ENCODE measurements around the gene PDGFC. TPM values are rescaled to one million over a fixed set of nuclear protein-coding genes. Genes with fewer than 3 reads are reported as not detected.

PDGFC gene
- total and polyA plus RNA-seq, 2 of the 13 experiments (the other 11 are each of a cell fraction or from before 2014, with no cell fraction given), result 4.6 to 9.1 TPM

GRCh38 chr4:156941940-156942548, 29.6 kb downstream of the PDGFC start (continued):
- TF ChIP-seq ZXDC (CRISPR knock-in tag; IDR thresholded peaks at IDR 0.05) (no peak), ZNF253 (CRISPR knock-in tag; IDR thresholded peaks at IDR 0.05; ENCODE audit: borderline replicate concordance) (no peak), RBFOX2 (IDR thresholded peaks at IDR 0.05; ENCODE audit: low read depth, low read length) (no peak), ZBTB37 (CRISPR knock-in tag; IDR thresholded peaks at IDR 0.05) (no peak), FIP1L1 (IDR thresholded peaks at IDR 0.05; ENCODE audit: borderline replicate concordance, insufficient read depth, low read depth, low read length) (no peak), WIZ (CRISPR knock-in tag; IDR thresholded peaks at IDR 0.05) (no peak), ZNF546 (CRISPR knock-in tag; conservative IDR thresholded peaks at IDR 0.05) (no peak), PBX3 (CRISPR knock-in tag; IDR thresholded peaks at IDR 0.05; ENCODE audit: borderline replicate concordance) (no peak), STAT5B (CRISPR knock-in tag; IDR thresholded peaks at IDR 0.05) (no peak), ZNF136 (CRISPR knock-in tag; IDR thresholded peaks at IDR 0.05; ENCODE audit: low read depth) (no peak), EZH2 (conservative IDR thresholded peaks at IDR 0.05; ENCODE audit: low read depth, low read length) (no peak), EHMT2 (IDR thresholded peaks at IDR 0.05; ENCODE audit: borderline replicate concordance, low read depth, low read length) (peak; percentile 45; the same call in 1 of the 2 replicates), TIGD3 (CRISPR knock-in tag; IDR thresholded peaks at IDR 0.05; ENCODE audit: borderline replicate concordance) (no peak), KMT2A (CRISPR knock-in tag; IDR thresholded peaks at IDR 0.05) (peak; percentile 82; the same call in 1 of the 2 replicates), TBL1XR1 (IDR thresholded peaks at IDR 0.05; ENCODE audit: borderline replicate concordance, low read length, partially characterized antibody) (no peak), ZSCAN12 (CRISPR knock-in tag; IDR thresholded peaks at IDR 0.05) (peak; percentile 19; the same call in 1 of the 2 replicates), THRA (CRISPR knock-in tag; IDR thresholded peaks at IDR 0.05; ENCODE audit: borderline replicate concordance) (peak; percentile 46; the same call in 1 of the 2 replicates), ZMYM2 (CRISPR knock-in tag; IDR thresholded peaks at IDR 0.05) (no peak), HOXA7 (CRISPR knock-in tag; IDR thresholded peaks at IDR 0.05) (no peak), ZC3H4 (CRISPR knock-in tag; IDR thresholded peaks at IDR 0.05; ENCODE audit: borderline replicate concordance) (no peak), PHF21A (CRISPR knock-in tag; IDR thresholded peaks at IDR 0.05) (peak; percentile 63; the same call in 1 of the 2 replicates)

Data from HepG2 (cell line).